Small intestine (tissue), 7 donors: ENCODE results near the gene ARID2. TPM values are rescaled to one million over a fixed set of nuclear protein-coding genes. Genes with fewer than 3 reads are reported as not detected.

Experiments
- DNase-seq, 2 donors: peaks; one replicate each; pipeline versions ENCODE4 v3.0.0 to v3.0.0-alpha.2; 2013
- FAIRE-seq: peaks from 2 replicates; lab custom pipeline; 2012; peaks lifted over from hg19 to GRCh38; lab: Jason Lieb, UNC
- H3K27ac ChIP-seq, 3 donors: one replicate each; pipeline ENCODE4 v1.5.1; 2013; ENCODE audit warnings: low read length in 2 of 3, mild to moderate bottlenecking in 2 of 3, control low read depth in 1 of 3, inconsistent platforms in 1 of 3, low read depth in 1 of 3, moderate library complexity in 1 of 3
- H3K27me3 ChIP-seq, 3 donors: one replicate each; pipeline ENCODE4 v1.6.1; 2013; ENCODE audit warnings: low read length in 3 of 3, inconsistent platforms in 1 of 3; ENCODE audit not compliant: control insufficient read depth in 3 of 3, insufficient read depth in 3 of 3
- H3K36me3 ChIP-seq, 3 donors: one replicate each; pipeline ENCODE4 v1.6.1; 2013; ENCODE audit warnings: low read length in 3 of 3, inconsistent platforms in 1 of 3, low read depth in 1 of 3, mild to moderate bottlenecking in 1 of 3, moderate library complexity in 1 of 3; ENCODE audit not compliant: control insufficient read depth in 3 of 3, insufficient read depth in 2 of 3
- H3K4me1 ChIP-seq, 3 donors: one replicate each; pipeline ENCODE4 v1.6.1; 2013; ENCODE audit warnings: low read length in 2 of 3, inconsistent platforms in 1 of 3, low read depth in 1 of 3, mild to moderate bottlenecking in 1 of 3, moderate library complexity in 1 of 3; ENCODE audit not compliant: control insufficient read depth in 3 of 3, insufficient read depth in 2 of 3
- H3K4me3 ChIP-seq, 3 donors: one replicate each; pipeline ENCODE4 v1.5.1; 2013; ENCODE audit warnings: low read length in 3 of 3, control low read depth in 1 of 3, inconsistent platforms in 1 of 3, low read depth in 1 of 3, mild to moderate bottlenecking in 1 of 3, moderate library complexity in 1 of 3
- H3K9me3 ChIP-seq, 2 donors: one replicate each; pipeline ENCODE4 v1.6.1; 2013; ENCODE audit warnings: low read depth in 1 of 2, low read length in 1 of 2; ENCODE audit not compliant: control insufficient read depth in 2 of 2, insufficient read depth in 1 of 2
- WGBS, 3 donors: extraction: QIAGEN DNeasy Blood & Tissue Kit; methylation state at CpG; one replicate each; pipeline ENCODE4 v1.1.7; 2013; 5-methylcytosine and 5-hydroxymethylcytosine counted together
- polyA plus RNA-seq, 4 donors: library from polyadenylated mRNA; stranded (reverse) in 3 of 4; unstranded in 1 of 4; fragments of 200-250 nt in 3 of 4; fragments of 120-200 nt in 1 of 4; gene quantifications; one replicate each; pipeline versions ENCODE4 v1.2.1 to v1.2.3, GENCODE V29; 2013
- donor health status: healthy with polysubstance abuse.
- donor health status: control.
- donor health status: control.
- donor health status: Bipolar disorder and iron deficiency.
- donor health status: healthy.

Gene ARID2
- polyA plus RNA-seq, 4 donors = 5.1 to 17.6 (median 6.0) TPM

DNA sequence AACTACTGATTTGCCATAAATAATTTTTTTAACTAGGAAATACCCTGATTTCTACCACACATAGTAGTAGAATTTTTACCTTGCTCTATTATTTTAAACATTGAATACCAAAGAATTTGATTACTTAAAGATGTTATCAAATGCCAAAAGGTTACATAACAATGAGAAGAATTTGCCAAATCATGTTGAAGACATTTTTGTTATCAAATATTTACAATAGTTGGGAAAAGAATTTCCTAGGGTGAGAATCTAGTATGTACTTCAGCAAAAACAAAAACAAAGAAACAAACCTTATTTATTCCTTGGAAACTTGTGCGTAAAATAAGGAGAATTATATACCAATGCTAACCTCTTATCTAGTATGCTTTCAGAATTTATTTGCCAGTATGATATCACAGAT, 153.7 kb downstream of the ARID2 start:
- peaks cover 2 to 24% (median 2%) of the 10 kb centered on the region in 3 donors for H3K36me3 ChIP-seq
- no peaks in the 10 kb centered on the region for H3K4me1 ChIP-seq
- no peak overlapping the region for H3K4me3 ChIP-seq
- DNase-seq = no peak
- peak; percentile 15 for FAIRE-seq
- H3K27me3 ChIP-seq = no peaks in the 10 kb centered on the region
- WGBS, 3 donors = 97 to 100% (median 98%) methylated on average over 1 of the region's 1 CpG
- no peak overlapping the region for H3K27ac ChIP-seq
- H3K9me3 ChIP-seq = no peaks in the 10 kb centered on the region

DNA sequence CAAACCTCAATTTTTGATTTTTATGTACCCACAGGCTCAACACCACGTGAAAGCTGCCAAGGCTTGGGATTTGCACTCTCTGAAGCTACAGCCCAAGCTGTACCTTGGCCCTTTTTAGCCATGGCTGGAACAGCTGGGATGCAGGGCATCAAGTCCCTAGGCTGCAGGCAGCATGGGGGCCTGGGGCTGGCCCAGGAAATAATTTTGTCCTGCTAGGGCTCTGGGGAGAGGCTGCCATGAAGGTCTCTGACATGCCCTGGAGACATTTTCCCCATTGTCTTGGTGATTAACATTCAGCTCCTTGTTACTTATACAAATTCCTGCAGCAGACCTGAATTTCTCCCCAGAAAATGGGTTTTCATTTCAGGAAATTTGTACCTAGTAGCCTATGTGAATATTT, 157.2 kb downstream of the ARID2 start:
- DNase-seq (no peak), FAIRE-seq (no peak)
- 95 to 100% (median 100%) methylated on average over 1 of the region's 1 CpG for WGBS, 3 donors
- H3K9me3 ChIP-seq = no peaks in the 10 kb centered on the region
- H3K4me1 ChIP-seq = no peaks in the 10 kb centered on the region
- H3K36me3 ChIP-seq = peaks cover 2 to 16% (median 3%) of the 10 kb centered on the region in 3 donors
- H3K27me3 ChIP-seq = no peaks in the 10 kb centered on the region
- no peak overlapping the region for H3K4me3 ChIP-seq
- H3K27ac ChIP-seq = no peak overlapping the region

DNA sequence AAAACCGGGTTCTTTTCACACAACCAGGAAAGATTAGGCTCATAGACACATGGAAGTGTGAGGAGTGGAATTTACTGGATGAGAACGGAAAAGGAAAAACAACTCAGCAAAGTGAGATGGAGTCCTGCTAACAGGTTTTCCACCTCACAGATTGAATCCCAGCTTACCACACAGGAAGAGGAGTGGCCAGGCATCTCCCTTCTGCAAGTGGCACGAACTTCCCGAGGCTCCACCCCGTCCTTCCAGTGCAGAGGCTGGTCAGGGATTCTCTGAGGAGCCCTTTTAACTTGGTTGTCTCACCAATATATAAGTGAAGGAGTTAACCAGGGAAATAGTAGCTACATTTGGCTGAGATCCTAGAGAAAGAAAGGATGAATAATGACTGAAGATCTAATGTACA, 158.0 kb downstream of the ARID2 start:
- DNase-seq = no peak
- FAIRE-seq = no peak
- Histone ChIP-seq H3K27me3 (no peaks in the 10 kb centered on the region), H3K9me3 (no peaks in the 10 kb centered on the region), H3K4me3 (no peak overlapping the region), H3K4me1 (no peaks in the 10 kb centered on the region), H3K36me3 (peaks cover 2 to 14% (median 6%) of the 10 kb centered on the region in 3 donors), H3K27ac (no peak overlapping the region)
- 89 to 94% (median 93%) methylated on average over 5 of the region's 5 CpGs for WGBS, 3 donors

DNA sequence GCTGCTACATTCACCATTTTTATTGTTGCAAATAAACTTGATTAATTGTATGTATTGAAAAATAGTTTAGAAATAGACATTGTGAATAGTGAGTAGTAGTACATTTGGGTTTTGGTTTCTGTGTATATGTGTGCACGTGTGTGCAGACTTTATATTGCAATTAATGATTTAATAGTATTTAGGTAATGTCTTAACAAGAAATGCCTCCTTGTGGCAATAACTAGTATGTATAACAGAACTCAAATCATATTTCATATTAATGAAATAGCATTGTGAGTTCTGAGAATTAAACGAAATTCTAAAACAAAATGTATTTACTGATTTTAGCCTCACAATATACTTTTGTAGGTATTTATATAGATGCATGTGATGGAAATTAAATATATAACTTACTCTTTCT, 160.8 kb downstream of the ARID2 start:
- no peaks in the 10 kb centered on the region for H3K4me1 ChIP-seq
- FAIRE-seq (peak; percentile 92), DNase-seq (no peak)
- no peaks in the 10 kb centered on the region for H3K9me3 ChIP-seq
- H3K4me3 ChIP-seq = no peak overlapping the region
- WGBS, 3 donors = 80 to 86% (median 81%) methylated on average over 2 of the region's 2 CpGs
- H3K27ac ChIP-seq = no peak overlapping the region
- peaks cover 2 to 14% (median 8%) of the 10 kb centered on the region in 3 donors for H3K36me3 ChIP-seq
- H3K27me3 ChIP-seq = no peaks in the 10 kb centered on the region

DNA sequence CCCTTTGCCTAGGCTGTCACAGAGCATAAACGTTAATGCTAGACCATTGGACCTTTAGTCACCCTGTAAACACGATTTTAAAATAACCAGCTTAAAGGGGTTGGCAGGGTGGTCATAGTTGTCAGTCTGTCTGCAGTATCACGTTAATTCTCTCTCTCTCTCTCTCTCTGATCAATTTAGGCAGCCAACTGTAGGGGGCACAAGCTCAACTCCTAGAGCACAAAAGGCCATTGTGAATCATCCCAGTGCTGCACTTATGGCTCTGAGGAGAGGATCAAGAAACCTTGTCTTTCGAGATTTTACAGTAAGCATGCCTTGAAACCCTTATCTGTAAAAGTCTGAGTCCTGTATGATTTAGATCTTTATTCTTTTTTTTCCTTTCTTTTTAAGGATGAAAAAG, 163.7 kb downstream of the ARID2 start:
- H3K36me3 ChIP-seq = peaks cover 3 to 13% (median 9%) of the 10 kb centered on the region in 3 donors
- no peaks in the 10 kb centered on the region for H3K4me1 ChIP-seq
- H3K27me3 ChIP-seq = no peaks in the 10 kb centered on the region
- WGBS, 3 donors = 71 to 77% (median 75%) methylated on average over 4 of the region's 4 CpGs
- no peaks in the 10 kb centered on the region for H3K9me3 ChIP-seq
- no peak overlapping the region for H3K27ac ChIP-seq
- FAIRE-seq (no peak), DNase-seq (no peak)
- no peak overlapping the region for H3K4me3 ChIP-seq

DNA sequence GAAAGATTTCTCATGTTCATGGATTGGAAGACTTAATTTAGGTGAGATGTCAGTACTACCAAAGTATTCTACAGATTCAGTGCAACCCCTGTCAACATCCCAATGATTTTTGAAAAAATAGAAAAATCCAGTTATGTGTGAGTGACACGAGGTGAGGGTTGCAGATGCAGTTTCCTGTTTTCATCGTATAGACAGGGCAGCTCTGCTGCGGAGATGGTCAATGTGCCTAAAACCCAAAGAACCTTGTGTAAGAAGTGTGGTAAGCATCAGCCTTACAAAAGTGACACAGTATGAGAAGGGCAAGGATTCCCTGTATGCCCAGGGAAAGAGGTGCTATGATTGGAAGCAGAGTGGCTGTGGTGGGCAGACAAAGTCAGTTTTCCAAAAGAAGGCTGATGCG, 166.5 kb downstream of the ARID2 start:
- WGBS, 3 donors = 93 to 96% (median 95%) methylated on average over 4 of the region's 4 CpGs
- Histone ChIP-seq H3K27ac (no peak overlapping the region), H3K9me3 (no peaks in the 10 kb centered on the region), H3K27me3 (no peaks in the 10 kb centered on the region), H3K36me3 (peaks cover 3 to 17% (median 8%) of the 10 kb centered on the region in 3 donors), H3K4me3 (no peak overlapping the region), H3K4me1 (no peaks in the 10 kb centered on the region)
- no peak for FAIRE-seq
- DNase-seq = no peak

DNA sequence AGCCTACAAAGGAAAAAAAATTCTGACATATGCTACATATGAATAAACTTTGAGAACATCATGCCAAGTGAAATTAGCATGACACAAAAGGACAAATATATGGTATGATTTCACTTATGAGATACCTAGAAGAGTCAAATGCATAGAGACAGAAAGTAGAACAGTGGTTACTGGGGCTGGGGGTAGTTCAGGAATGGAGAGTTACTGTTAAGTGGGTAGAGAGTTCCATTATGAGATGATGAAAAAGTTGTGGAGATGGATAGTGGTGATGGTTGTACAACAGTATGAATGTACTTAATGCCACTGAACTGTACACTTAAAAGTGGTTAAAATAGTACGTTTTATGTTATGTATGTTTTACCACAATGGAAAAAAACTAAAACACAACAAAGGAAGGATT, 168.6 kb downstream of the ARID2 start:
- WGBS, 3 donors = 89 to 96% (median 92%) methylated on average over 1 of the region's 1 CpG
- no peaks in the 10 kb centered on the region for H3K9me3 ChIP-seq
- FAIRE-seq (no peak), DNase-seq (no peak)
- no peaks in the 10 kb centered on the region for H3K27me3 ChIP-seq
- H3K4me1 ChIP-seq = no peaks in the 10 kb centered on the region
- H3K36me3 ChIP-seq = peaks cover 3 to 21% (median 5%) of the 10 kb centered on the region in 3 donors
- H3K4me3 ChIP-seq = no peak overlapping the region
- no peak overlapping the region for H3K27ac ChIP-seq

DNA sequence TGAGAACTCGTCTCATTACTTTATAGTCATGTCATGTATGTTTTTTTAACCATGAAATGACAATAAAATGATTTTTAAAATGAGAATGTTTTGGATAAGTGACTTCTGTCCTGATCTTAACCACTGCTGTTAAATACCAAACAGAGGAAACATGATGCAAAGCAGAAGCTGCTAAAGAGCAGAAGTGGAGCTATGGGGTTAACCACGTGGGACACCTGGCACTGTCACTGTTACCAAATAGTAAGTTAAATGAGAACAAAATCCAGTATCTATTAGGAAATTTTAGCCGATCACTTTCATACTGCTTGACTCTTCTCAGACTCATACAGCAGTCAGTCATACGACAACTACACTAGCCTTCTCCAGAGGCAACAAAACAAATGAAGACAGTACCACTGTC, 178.4 kb downstream of the ARID2 start:
- H3K27me3 ChIP-seq = no peaks in the 10 kb centered on the region
- H3K4me3 ChIP-seq = no peak overlapping the region
- DNase-seq (no peak), FAIRE-seq (no peak)
- no peaks in the 10 kb centered on the region for H3K9me3 ChIP-seq
- H3K36me3 ChIP-seq = peaks cover 0 to 3% (median 2%) of the 10 kb centered on the region in 3 donors
- WGBS, 3 donors = 64 to 85% (median 78%) methylated on average over 4 of the region's 4 CpGs
- H3K27ac ChIP-seq = no peak overlapping the region
- H3K4me1 ChIP-seq = peaks cover 0 to 3% (median 0%) of the 10 kb centered on the region in 3 donors
